ENCODE results near the gene B3GAT1. TPM values are rescaled to one million over a fixed set of nuclear protein-coding genes. Genes with fewer than 3 reads are reported as not detected.
"Not testable (repeated sequence)": the region's sequence is repeated elsewhere in the genome, so short reads cannot be mapped to it uniquely, and the experiment has no call there.

B3GAT1 gene
- total RNA-seq, 2 donors from 2014 or later: 0.17 to 0.18 TPM

DNA sequence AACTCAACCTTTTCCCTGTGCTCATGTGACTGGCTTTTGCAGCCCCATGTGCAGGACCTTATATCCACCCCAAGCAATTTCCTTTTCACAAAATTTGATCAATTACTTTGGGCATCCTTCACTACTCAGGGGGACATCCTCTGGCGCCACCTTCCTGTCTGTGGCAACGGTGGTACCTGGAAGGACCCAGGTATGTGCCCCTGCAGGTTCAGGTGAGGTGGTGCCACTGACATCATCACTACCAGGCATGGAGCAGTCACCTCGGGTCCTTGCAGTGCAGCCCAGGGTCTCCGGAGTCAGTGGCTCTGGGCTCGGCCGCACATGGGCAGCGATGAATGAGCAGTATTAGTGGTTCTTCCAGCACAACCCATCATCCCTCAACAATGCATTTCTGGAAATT is 37.7 kb upstream of the B3GAT1 start:
- DNase-seq: no peak

DNA sequence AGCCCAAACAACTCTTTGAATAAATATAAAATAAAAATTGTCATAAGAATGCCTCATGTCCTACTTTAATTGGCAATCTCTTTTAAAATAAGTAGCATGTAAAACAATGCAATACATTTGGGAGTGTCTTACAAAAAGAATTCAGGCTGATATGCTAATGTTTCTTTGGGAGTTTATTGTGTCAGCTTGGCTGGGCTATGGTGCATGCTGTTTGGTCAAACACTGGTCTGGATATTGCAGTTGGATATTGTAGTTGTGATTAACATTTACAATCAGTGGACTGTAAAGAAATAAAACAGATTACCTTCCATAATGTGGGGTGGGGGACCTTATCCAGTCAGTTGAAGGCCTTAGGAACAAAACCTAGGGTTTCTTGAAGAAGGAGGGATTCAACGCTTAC is 37.0 kb upstream of the B3GAT1 start:
- ATAC-seq (no peak), DNase-seq (no peak)
- H3K36me3 Mint-ChIP-seq (ENCODE audit: low read depth): no peaks in the 10 kb centered on the region
- no peak overlapping the region for H3K4me3 Mint-ChIP-seq
- peaks cover 25% of the 10 kb centered on the region for H3K27me3 Mint-ChIP-seq
- no peaks in the 10 kb centered on the region for H3K9me3 ChIP-seq (ENCODE audit: control insufficient read depth, low read length, poor library complexity, severe bottlenecking)
- H3K4me1 Mint-ChIP-seq: no peaks in the 10 kb centered on the region
- H3K27ac Mint-ChIP-seq: no peak overlapping the region

More for the DNA sequence above, 37.7 kb upstream of the B3GAT1 start:
- Mint-ChIP-seq H3K4me1 (no peaks in the 10 kb centered on the region), H3K36me3 (ENCODE audit: low read depth) (no peaks in the 10 kb centered on the region), H3K4me3 (no peak overlapping the region), H3K27ac (no peak overlapping the region), H3K27me3 (peaks cover 25% of the 10 kb centered on the region)
- no peaks in the 10 kb centered on the region for H3K9me3 ChIP-seq (ENCODE audit: control insufficient read depth, low read length, poor library complexity, severe bottlenecking)
- no peak for ATAC-seq

DNA sequence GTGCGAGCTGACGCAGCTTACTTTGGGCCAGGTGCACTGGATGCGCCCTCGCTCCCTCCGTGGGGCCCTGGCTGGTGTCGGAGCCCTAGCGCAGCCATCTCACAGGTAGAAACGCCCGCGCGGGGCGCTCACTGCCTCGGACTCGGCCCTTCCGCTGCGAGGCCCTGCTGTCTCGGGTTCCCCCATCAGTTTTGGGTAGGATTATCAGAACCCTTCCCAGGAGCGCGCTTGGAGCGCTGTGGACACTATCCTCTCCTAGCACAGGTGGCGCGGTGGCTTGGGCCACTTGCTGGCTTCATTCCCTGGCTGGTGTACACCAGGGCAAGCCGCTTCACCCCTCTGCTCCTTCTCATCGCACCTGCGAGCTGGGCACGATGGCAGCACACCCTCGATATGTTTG is 35.7 kb upstream of the B3GAT1 start:
- H3K36me3 Mint-ChIP-seq (ENCODE audit: low read depth): peaks cover 2% of the 10 kb centered on the region
- no peak overlapping the region for H3K27ac Mint-ChIP-seq
- ATAC-seq (no peak), DNase-seq (no peak)
- H3K9me3 ChIP-seq (ENCODE audit: control insufficient read depth, low read length, poor library complexity, severe bottlenecking): no peaks in the 10 kb centered on the region
- H3K4me3 Mint-ChIP-seq: no peak overlapping the region
- peaks cover 21% of the 10 kb centered on the region for H3K27me3 Mint-ChIP-seq
- H3K4me1 Mint-ChIP-seq: no peaks in the 10 kb centered on the region

DNA sequence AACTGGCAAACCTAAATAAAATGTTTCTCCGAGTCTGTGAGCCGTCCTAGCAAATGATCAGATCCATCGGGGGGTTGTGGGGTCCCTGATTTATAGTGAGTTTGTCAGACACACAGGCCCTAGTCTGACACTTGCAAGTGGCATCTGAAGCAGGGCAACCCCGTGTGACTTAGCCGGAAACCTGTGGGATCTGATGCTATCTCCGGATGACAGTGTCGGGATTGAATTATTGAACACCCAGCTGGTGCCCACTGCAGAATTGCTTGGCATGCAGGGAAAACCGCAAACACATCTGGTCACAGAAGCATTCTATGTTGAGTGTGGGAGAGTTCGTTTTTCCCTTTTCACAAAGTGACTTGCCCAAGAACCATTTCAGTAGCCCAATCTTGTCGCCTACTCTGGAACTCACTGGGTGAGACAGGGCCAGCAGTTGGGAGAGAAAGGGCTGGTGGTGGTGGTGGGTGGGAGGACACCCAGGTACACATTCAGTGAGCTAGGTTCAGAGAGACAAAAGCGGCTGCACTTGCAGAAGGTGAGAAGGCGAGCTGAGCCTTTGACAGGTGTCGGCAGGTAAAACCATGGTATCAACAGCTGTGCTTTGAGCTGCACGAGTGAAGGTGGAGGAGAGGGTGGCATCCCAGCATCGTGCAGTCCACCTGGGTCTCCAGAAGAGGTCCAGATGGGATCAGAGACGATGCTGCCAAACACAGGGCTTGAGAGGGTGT is 33.7 kb upstream of the B3GAT1 start:
- H3K9me3 ChIP-seq (ENCODE audit: control insufficient read depth, low read length, poor library complexity, severe bottlenecking): no peaks in the 10 kb centered on the region
- DNase-seq (no peak), ATAC-seq (no peak)
- no peak overlapping the region for H3K27ac Mint-ChIP-seq
- H3K27me3 Mint-ChIP-seq: peaks cover 20% of the 10 kb centered on the region
- H3K4me1 Mint-ChIP-seq: no peaks in the 10 kb centered on the region
- H3K36me3 Mint-ChIP-seq (ENCODE audit: low read depth): peaks cover 3% of the 10 kb centered on the region
- no peak overlapping the region for H3K4me3 Mint-ChIP-seq

DNA sequence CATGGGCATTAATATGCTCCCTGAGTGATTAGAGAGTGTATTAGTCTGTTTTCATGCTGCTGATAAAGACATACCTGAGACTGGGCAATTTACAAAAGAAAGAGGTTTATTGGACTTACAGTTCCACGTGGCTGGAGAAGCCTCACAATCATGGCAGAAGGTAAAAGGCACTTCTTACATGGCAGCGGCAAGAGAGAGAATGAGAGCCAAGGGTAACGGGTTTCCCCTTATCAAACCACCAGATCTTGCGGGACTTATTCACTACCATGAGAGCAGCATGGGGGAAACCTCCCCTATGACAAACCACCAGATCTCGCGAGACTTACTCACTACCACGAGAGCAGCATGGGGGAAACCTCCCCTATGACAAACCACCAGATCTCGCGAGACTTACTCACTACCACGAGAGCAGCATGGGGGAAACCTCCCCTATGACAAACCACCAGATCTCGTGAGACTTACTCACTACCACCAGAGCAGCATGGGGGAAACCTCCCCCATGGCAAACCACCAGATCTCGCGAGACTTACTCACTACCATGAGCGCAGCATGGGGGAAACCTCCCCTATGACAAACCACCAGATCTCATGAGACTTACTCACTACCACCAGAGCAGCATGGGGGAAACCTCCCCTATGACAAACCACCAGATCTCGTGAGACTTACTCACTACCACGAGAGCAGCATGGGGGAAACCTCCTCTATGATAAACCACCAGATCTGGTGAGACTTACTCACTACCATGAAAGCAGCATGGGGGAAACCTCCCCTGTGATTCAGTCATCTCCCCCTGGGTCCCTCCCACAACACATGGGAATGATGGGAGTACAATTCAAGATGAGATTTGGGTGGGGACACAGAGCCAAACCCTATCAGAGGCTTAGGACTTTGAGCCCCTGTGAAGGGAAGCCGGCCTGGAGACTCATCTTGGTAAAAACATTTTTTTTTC is 32.4 kb upstream of the B3GAT1 start:
- H3K27ac Mint-ChIP-seq; H3K4me1 Mint-ChIP-seq; H3K9me3 ChIP-seq (ENCODE audit: control insufficient read depth, low read length, poor library complexity, severe bottlenecking); DNase-seq; H3K36me3 Mint-ChIP-seq (ENCODE audit: low read depth); ATAC-seq; H3K4me3 Mint-ChIP-seq: not testable (repeated sequence)
- H3K27me3 Mint-ChIP-seq: peaks cover 20% of the 10 kb centered on the region

DNA sequence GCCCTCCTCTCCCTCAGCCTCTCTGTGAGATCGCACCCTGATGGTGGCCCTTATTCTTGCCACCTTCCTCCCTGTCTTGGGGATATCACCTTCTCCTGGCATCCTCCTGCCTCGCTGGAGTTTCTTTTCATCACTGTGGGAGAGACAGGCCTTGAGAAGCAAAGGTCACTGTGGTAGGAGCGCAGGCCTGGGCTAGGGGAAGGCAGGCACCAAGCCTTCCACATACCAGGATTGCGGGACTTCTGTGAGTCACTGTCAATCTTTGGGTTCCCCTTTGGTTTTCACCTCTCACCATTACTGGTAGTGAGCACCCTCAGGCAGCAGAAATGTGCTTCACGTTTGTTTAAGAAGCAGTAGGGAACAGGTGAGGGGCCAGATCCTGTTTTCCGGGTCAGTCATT is 31.2 kb upstream of the B3GAT1 start:
- no peak overlapping the region for H3K27ac Mint-ChIP-seq
- ATAC-seq: no peak
- peaks cover 21% of the 10 kb centered on the region for H3K27me3 Mint-ChIP-seq
- no peaks in the 10 kb centered on the region for H3K4me1 Mint-ChIP-seq
- H3K4me3 Mint-ChIP-seq: no peak overlapping the region
- H3K36me3 Mint-ChIP-seq (ENCODE audit: low read depth): peaks cover 3% of the 10 kb centered on the region
- no peaks in the 10 kb centered on the region for H3K9me3 ChIP-seq (ENCODE audit: control insufficient read depth, low read length, poor library complexity, severe bottlenecking)
- no peak for DNase-seq

DNA sequence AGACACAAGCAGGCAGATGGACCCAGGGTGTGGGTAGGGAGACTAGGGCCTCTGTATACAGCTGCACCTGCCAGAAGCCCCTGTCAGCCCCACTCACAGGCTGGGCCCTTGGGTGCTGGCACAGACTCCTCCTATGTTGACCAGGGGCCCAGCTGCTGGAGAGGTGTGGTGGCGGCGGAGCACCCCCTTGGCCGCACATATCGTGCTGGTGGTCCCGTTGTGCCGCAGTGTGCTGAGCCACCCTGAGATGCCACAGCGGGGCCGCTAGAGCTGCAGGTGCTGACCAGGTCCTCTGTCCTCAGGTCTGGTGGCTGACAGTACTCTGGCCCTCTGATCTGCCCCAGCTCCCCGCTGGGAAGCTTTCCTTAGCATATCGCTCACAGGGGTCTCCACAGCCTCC is 30.2 kb upstream of the B3GAT1 start:
- H3K4me1 Mint-ChIP-seq: peaks cover 1% of the 10 kb centered on the region
- H3K36me3 Mint-ChIP-seq (ENCODE audit: low read depth): peaks cover 5% of the 10 kb centered on the region
- H3K27me3 Mint-ChIP-seq: peaks cover 24% of the 10 kb centered on the region
- H3K4me3 Mint-ChIP-seq: no peak overlapping the region
- no peak for DNase-seq
- H3K27ac Mint-ChIP-seq: no peak overlapping the region
- H3K9me3 ChIP-seq (ENCODE audit: control insufficient read depth, low read length, poor library complexity, severe bottlenecking): no peaks in the 10 kb centered on the region
- ATAC-seq: no peak

DNA sequence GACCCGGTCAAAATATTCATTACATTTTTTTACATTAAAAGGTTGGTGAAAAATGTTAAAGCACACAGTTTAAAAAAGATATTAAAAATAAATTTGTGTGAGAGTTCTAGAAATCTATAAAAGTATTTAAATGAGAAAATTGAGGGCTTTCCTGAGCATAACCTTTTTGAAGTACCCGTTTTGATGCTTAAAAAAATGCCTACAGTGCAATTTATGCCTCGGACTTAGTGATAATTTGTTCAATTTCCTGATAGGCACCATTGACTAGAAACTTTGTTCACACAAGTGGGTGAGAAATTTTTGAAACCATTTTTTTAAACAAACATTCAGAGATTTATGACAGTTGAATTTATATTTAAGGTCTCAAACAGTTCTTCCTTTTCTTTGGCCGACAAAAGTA is 29.7 kb upstream of the B3GAT1 start:
- H3K27ac Mint-ChIP-seq: no peak overlapping the region
- peaks cover 28% of the 10 kb centered on the region for H3K27me3 Mint-ChIP-seq
- DNase-seq (no peak), ATAC-seq (no peak)
- H3K36me3 Mint-ChIP-seq (ENCODE audit: low read depth): peaks cover 7% of the 10 kb centered on the region
- no peaks in the 10 kb centered on the region for H3K9me3 ChIP-seq (ENCODE audit: control insufficient read depth, low read length, poor library complexity, severe bottlenecking)
- H3K4me1 Mint-ChIP-seq: peaks cover 2% of the 10 kb centered on the region
- no peak overlapping the region for H3K4me3 Mint-ChIP-seq

DNA sequence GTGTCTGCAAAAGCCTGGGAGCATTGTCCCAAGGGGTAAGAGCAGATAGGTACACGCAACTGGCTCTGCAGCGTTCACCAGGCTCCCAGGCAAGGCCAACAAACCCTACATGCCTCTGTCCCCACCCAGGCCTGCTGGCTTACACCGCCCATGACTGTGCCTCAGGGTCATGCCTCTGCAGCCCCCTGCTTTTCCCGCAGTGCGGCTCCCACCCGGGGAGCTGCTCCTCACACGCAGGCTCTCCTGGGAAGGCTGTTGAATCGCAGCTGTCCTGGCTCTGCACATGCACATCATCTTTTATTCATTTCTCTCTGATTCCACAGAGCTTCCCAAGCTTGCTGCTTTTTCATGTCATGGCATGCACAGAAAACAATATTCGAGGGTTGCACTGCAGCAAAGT is 29.2 kb upstream of the B3GAT1 start:
- DNase-seq (no peak), ATAC-seq (no peak)
- no peak overlapping the region for H3K27ac Mint-ChIP-seq
- H3K27me3 Mint-ChIP-seq: peaks cover 28% of the 10 kb centered on the region
- H3K4me3 Mint-ChIP-seq: no peak overlapping the region
- H3K36me3 Mint-ChIP-seq (ENCODE audit: low read depth): peaks cover 7% of the 10 kb centered on the region
- H3K4me1 Mint-ChIP-seq: peaks cover 2% of the 10 kb centered on the region
- H3K9me3 ChIP-seq (ENCODE audit: control insufficient read depth, low read length, poor library complexity, severe bottlenecking): no peaks in the 10 kb centered on the region

DNA sequence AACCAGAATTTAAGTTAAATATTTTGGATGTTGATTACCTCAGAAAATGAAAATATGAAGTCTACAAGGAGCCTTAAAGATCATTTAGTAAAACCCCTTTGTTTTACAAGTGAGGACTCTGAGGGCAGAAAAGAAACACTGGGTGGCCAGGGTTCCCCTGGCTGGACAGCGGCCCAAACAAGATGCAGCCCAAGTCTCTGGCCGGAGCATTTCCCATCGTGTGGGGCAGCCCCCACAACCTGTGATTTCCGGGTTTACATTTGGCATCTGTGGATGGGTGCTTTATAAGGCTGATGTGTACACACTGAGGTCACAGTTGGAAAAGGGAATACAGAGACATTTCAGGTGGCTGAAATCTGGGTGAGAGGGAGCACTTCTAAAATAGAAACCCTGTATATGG is 28.8 kb upstream of the B3GAT1 start:
- no peak overlapping the region for H3K4me3 Mint-ChIP-seq
- H3K4me1 Mint-ChIP-seq: peaks cover 2% of the 10 kb centered on the region
- no peak for DNase-seq
- peak overlapping the region; percentile 60 for H3K27ac Mint-ChIP-seq
- ATAC-seq: no peak
- H3K27me3 Mint-ChIP-seq: peaks cover 28% of the 10 kb centered on the region
- H3K9me3 ChIP-seq (ENCODE audit: control insufficient read depth, low read length, poor library complexity, severe bottlenecking): no peaks in the 10 kb centered on the region
- peaks cover 7% of the 10 kb centered on the region for H3K36me3 Mint-ChIP-seq (ENCODE audit: low read depth)

DNA sequence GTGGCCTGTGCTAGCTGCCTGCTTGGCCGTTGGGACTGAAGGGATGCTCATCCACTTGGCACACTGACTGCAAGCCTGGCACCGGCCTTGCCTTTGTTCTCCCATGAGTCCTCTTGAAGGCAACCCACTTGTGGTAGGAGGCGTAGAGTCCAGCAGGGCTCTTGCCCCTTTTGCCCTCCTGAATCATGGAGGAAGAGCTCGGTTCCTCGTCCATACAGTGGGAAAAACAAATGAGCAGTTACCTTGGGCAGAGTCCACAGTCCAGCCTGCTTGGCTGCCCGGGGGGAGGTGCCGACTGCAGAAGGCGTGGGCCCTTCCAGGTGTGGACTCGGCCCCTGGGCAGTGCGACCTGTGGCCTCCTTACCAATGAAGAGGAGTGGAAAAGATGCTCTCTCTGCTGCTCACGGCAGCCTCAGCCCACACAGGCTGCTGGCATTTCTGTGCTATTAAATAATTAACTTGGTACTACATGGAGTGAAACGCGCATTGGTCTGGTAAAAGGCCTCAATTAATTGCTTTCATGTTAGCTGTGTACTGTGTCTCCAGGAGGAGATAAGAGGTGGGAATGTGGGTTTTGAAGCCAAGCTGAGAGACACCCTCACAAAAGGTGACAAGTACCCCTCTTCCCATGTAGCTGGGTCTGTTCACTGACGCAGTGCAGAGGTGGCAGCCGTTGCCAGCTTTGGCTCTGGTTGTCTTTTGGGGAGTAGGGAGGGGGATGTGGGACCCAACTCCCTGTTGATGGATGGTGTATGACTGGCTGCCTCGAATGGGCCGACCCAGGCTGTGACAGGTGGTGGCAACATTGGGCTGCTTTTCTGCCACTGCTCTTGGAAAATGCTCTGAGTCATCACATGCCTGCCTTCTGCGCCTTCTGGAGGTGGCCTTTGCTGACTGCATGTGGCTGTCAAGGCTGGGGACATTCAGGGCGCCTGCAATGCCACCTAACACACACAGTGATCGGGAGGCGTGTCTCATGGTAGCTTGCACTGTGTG is 26.8 kb upstream of the B3GAT1 start:
- Mint-ChIP-seq H3K4me1 (peaks cover 2% of the 10 kb centered on the region), H3K27ac (no peak overlapping the region)

DNA sequence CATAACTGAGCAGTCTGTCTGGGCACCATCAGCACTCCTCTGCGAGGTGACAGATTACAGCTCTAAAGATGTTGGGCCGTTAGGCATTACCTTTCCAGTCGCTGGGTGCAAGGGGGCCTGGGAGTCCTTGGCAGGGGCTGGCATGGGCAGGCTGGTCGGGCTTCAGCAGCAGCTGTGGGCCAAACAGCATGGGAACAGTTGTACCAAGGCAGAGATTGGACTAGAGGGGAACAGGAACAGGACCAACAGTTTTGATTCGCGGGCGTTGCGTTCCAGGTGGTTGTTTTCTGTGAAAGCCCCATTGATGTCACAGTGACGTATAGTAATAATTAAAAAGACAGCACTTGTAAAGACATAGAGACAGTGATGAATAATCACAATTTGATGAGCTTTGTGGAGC is 25.8 kb upstream of the B3GAT1 start:
- Mint-ChIP-seq H3K27ac (no peak overlapping the region), H3K36me3 (ENCODE audit: low read depth) (peaks cover 6% of the 10 kb centered on the region), H3K27me3 (peaks cover 35% of the 10 kb centered on the region), H3K4me1 (peaks cover 2% of the 10 kb centered on the region), H3K4me3 (no peak overlapping the region)
- no peak for ATAC-seq
- no peaks in the 10 kb centered on the region for H3K9me3 ChIP-seq (ENCODE audit: control insufficient read depth, low read length, poor library complexity, severe bottlenecking)
- DNase-seq: no peak

More for the DNA sequence above, 26.8 kb upstream of the B3GAT1 start:
- Mint-ChIP-seq H3K27me3 (peaks cover 34% of the 10 kb centered on the region), H3K4me3 (no peak overlapping the region), H3K36me3 (ENCODE audit: low read depth) (peaks cover 7% of the 10 kb centered on the region)
- no peaks in the 10 kb centered on the region for H3K9me3 ChIP-seq (ENCODE audit: control insufficient read depth, low read length, poor library complexity, severe bottlenecking)
- ATAC-seq (no peak), DNase-seq (no peak)

DNA sequence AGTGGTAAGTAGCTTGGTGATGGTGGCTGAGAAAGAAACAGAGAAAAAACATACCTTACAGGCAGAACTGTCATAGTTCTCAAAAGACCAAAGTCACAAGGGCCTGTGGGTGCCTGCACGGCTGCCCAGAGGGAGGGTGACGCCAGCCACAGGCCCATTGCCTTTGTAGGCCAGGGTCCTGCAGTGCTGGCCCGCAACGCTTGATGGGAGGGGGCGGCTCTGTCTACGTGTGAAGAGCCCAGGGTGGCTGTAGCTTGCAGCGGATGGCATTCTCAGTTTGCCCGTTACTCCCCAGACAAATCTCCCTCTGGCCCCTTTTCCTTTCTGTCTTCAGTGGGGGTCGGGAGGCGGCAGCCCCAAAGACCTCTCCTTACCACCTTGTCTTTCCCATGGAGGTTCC is 24.7 kb upstream of the B3GAT1 start:
- H3K27ac Mint-ChIP-seq: no peak overlapping the region
- no peak for ATAC-seq
- no peak overlapping the region for H3K4me3 Mint-ChIP-seq
- H3K9me3 ChIP-seq (ENCODE audit: control insufficient read depth, low read length, poor library complexity, severe bottlenecking): no peaks in the 10 kb centered on the region
- peaks cover 4% of the 10 kb centered on the region for H3K36me3 Mint-ChIP-seq (ENCODE audit: low read depth)
- peaks cover 2% of the 10 kb centered on the region for H3K4me1 Mint-ChIP-seq
- H3K27me3 Mint-ChIP-seq: peaks cover 32% of the 10 kb centered on the region
- DNase-seq: no peak

Data from T-helper 17 cell (primary cell).